Measurements from ENCODE around the gene MLLT6.

The MLLT6 gene

GRCh38 chr17:38677819-38678218 is 27.3 kb upstream of the MLLT6 start:
- TF ChIP-seq TAF1 (IDR thresholded peaks at IDR 0.05; ENCODE audit: borderline replicate concordance, insufficient read depth, low read length), result no peak
- no peak for TF ChIP-seq REST (IDR thresholded peaks at IDR 0.05; ENCODE audit: insufficient read depth in 1 of 2, low read depth in 2 of 2, low read length in 2 of 2)
- TF ChIP-seq FOXP2 (optimal IDR thresholded peaks at IDR 0.05; ENCODE audit: borderline replicate concordance, extremely low read depth, extremely low read length, insufficient read depth), result no peak
- TF ChIP-seq POLR2AphosphoS5 (IDR thresholded peaks at IDR 0.05; ENCODE audit: low read depth, low read length), result no peak
- no peak for TF ChIP-seq SIN3A (IDR thresholded peaks at IDR 0.05; ENCODE audit: borderline replicate concordance, insufficient read depth, low read length)

GRCh38 chr17:38681096-38681495 is 24.0 kb upstream of the MLLT6 start:
- TF ChIP-seq REST (IDR thresholded peaks at IDR 0.05; ENCODE audit: insufficient read depth in 1 of 2, low read depth in 2 of 2, low read length in 2 of 2) (no peak), FOXP2 (optimal IDR thresholded peaks at IDR 0.05; ENCODE audit: borderline replicate concordance, extremely low read depth, extremely low read length, insufficient read depth) (no peak), TAF1 (IDR thresholded peaks at IDR 0.05; ENCODE audit: borderline replicate concordance, insufficient read depth, low read length) (no peak), POLR2AphosphoS5 (IDR thresholded peaks at IDR 0.05; ENCODE audit: low read depth, low read length) (no peak), SIN3A (IDR thresholded peaks at IDR 0.05; ENCODE audit: borderline replicate concordance, insufficient read depth, low read length) (no peak)

- TF ChIP-seq SIN3A (IDR thresholded peaks at IDR 0.05; ENCODE audit: borderline replicate concordance, insufficient read depth, low read length) (no peak), FOXP2 (optimal IDR thresholded peaks at IDR 0.05; ENCODE audit: borderline replicate concordance, extremely low read depth, extremely low read length, insufficient read depth) (no peak), TAF1 (IDR thresholded peaks at IDR 0.05; ENCODE audit: borderline replicate concordance, insufficient read depth, low read length) (no peak), POLR2AphosphoS5 (IDR thresholded peaks at IDR 0.05; ENCODE audit: low read depth, low read length) (no peak), REST (IDR thresholded peaks at IDR 0.05; ENCODE audit: insufficient read depth in 1 of 2, low read depth in 2 of 2, low read length in 2 of 2) (no peak)
Observed at GRCh38 chr17:38685491-38685890, 19.6 kb upstream of the MLLT6 start.

GRCh38 chr17:38687286-38687685 is 17.8 kb upstream of the MLLT6 start:
- TF ChIP-seq FOXP2 (optimal IDR thresholded peaks at IDR 0.05; ENCODE audit: borderline replicate concordance, extremely low read depth, extremely low read length, insufficient read depth) (no peak), TAF1 (IDR thresholded peaks at IDR 0.05; ENCODE audit: borderline replicate concordance, insufficient read depth, low read length) (no peak), REST (IDR thresholded peaks at IDR 0.05; ENCODE audit: insufficient read depth in 1 of 2, low read depth in 2 of 2, low read length in 2 of 2) (no peak), POLR2AphosphoS5 (IDR thresholded peaks at IDR 0.05; ENCODE audit: low read depth, low read length) (no peak), SIN3A (IDR thresholded peaks at IDR 0.05; ENCODE audit: borderline replicate concordance, insufficient read depth, low read length) (no peak)

GRCh38 chr17:38690386-38690785 is 14.7 kb upstream of the MLLT6 start:
- no peak for TF ChIP-seq SIN3A (IDR thresholded peaks at IDR 0.05; ENCODE audit: borderline replicate concordance, insufficient read depth, low read length)
- no peak for TF ChIP-seq REST (IDR thresholded peaks at IDR 0.05; ENCODE audit: insufficient read depth in 1 of 2, low read depth in 2 of 2, low read length in 2 of 2)
- no peak for TF ChIP-seq TAF1 (IDR thresholded peaks at IDR 0.05; ENCODE audit: borderline replicate concordance, insufficient read depth, low read length)
- TF ChIP-seq FOXP2 (optimal IDR thresholded peaks at IDR 0.05; ENCODE audit: borderline replicate concordance, extremely low read depth, extremely low read length, insufficient read depth), result no peak
- no peak for TF ChIP-seq POLR2AphosphoS5 (IDR thresholded peaks at IDR 0.05; ENCODE audit: low read depth, low read length)
